H1 (cell line): Measurements from ENCODE around the gene ARL17A. TPM values are rescaled to one million over a fixed set of nuclear protein-coding genes. Genes with fewer than 3 reads are reported as not detected.
"Not testable (repeated sequence)": the region's sequence is repeated elsewhere in the genome, so short reads cannot be mapped to it uniquely, and the experiment has no call there.

Source experiments
- CTCF ChIA-PET: fragments of 300-600 bp; sonication (Branson Sonifier 250); formaldehyde crosslinking; loops from one replicate; lab custom pipeline; 2021; ENCODE audit not compliant: partially characterized antibody; lab: Charles Lee
- POLR2A ChIA-PET: fragments of 300-600 bp; sonication (Branson Sonifier 250); formaldehyde crosslinking; loops from one replicate; lab custom pipeline; 2021; ENCODE audit warnings: inconsistent platforms; ENCODE audit not compliant: partially characterized antibody; lab: Charles Lee
- DNase-seq, 2 experiments: peaks; one replicate each; pipeline versions ENCODE4 v3.0.0 to v3.0.0-alpha.2; 2010 to 2022; ENCODE audit warnings: low spot score in 2 of 2, low read depth in 1 of 2, mixed read lengths in 1 of 2
- FAIRE-seq: peaks from 2 replicates; lab custom pipeline; 2011; peaks lifted over from hg19 to GRCh38; lab: Jason Lieb, UNC
- H2AFZ ChIP-seq: 2 replicates; pipeline ENCODE4 v1.8.1; 2012; ENCODE audit warnings: low read length, inconsistent platforms
- H2AK5ac ChIP-seq: 2 replicates; pipeline ENCODE4 v1.6.1; 2013; ENCODE audit warnings: low read depth, low read length
- H2BK120ac ChIP-seq: replicated peaks from 2 replicates; pipeline ENCODE3; 2013; ENCODE audit warnings: low read depth, low read length, inconsistent platforms
- H2BK12ac ChIP-seq: 2 replicates; pipeline ENCODE4 v1.6.1; 2013; ENCODE audit warnings: low read depth, low read length
- H2BK15ac ChIP-seq: 2 replicates; pipeline ENCODE4 v1.6.1; 2013; ENCODE audit warnings: low read length
- H2BK20ac ChIP-seq: 2 replicates; pipeline ENCODE4 v1.6.1; 2013; ENCODE audit warnings: low read length
- H2BK5ac ChIP-seq: 2 replicates; pipeline ENCODE4 v1.6.1; 2013; ENCODE audit warnings: low read depth, low read length
- H3K14ac ChIP-seq: 2 replicates; pipeline ENCODE4 v1.6.1; 2013; ENCODE audit warnings: inconsistent platforms; ENCODE audit not compliant: insufficient read length
- H3K18ac ChIP-seq: 2 replicates; pipeline ENCODE4 v1.6.1; 2013; ENCODE audit warnings: low read length; ENCODE audit errors: extremely low read depth
- H3K23ac ChIP-seq: 2 replicates; pipeline ENCODE4 v1.6.1; 2013; ENCODE audit warnings: inconsistent platforms; ENCODE audit not compliant: insufficient read length
- H3K23me2 ChIP-seq: 2 replicates; pipeline ENCODE4 v1.6.1; 2013; ENCODE audit warnings: low read depth, low read length
- H3K27ac ChIP-seq: 2 replicates; pipeline ENCODE4 v1.6.1; 2011; ENCODE audit warnings: low read depth, low read length, inconsistent platforms
- H3K27me3 ChIP-seq, 4 experiments: replicated peaks in 1 of 4; 1 replicate in 1 of 4; 2 replicates in 3 of 4; pipeline versions ENCODE4 v1.6.1 to v1.8.1; 2011 to 2013; ENCODE audit warnings: low read length in 3 of 4, mild to moderate bottlenecking in 3 of 4, inconsistent platforms in 2 of 4, mixed read lengths in 2 of 4, moderate library complexity in 1 of 4; ENCODE audit not compliant: control insufficient read depth in 3 of 4, insufficient read depth in 3 of 4; ENCODE audit errors: extremely low read depth in 1 of 4
- H3K36me3 ChIP-seq, 4 experiments: 2 replicates each; pipeline versions ENCODE4 v1.6.1 to v1.8.1; 2011 to 2013; ENCODE audit warnings: mild to moderate bottlenecking in 4 of 4, low read length in 3 of 4, moderate library complexity in 2 of 4, control low read depth in 1 of 4, inconsistent platforms in 1 of 4; ENCODE audit not compliant: insufficient read depth in 4 of 4, control insufficient read depth in 2 of 4
- H3K4ac ChIP-seq: replicated peaks from 2 replicates; pipeline ENCODE3; 2013; ENCODE audit warnings: low read length, low read depth, mixed read lengths, inconsistent platforms; ENCODE audit not compliant: insufficient read length
- H3K4me1 ChIP-seq, 4 experiments: replicated peaks in 1 of 4; 1 replicate in 1 of 4; 2 replicates in 3 of 4; pipeline versions ENCODE4 v1.6.1 to v1.8.1; 2011 to 2013; ENCODE audit warnings: low read length in 3 of 4, inconsistent platforms in 2 of 4, mixed read lengths in 1 of 4; ENCODE audit not compliant: insufficient read depth in 4 of 4, control insufficient read depth in 3 of 4
- H3K4me2 ChIP-seq, 2 experiments: 2 replicates each; pipeline versions ENCODE4 v1.6.1 to v1.8.1; 2011 to 2013; ENCODE audit warnings: low read depth in 2 of 2, low read length in 2 of 2, control low read depth in 1 of 2, inconsistent platforms in 1 of 2, mild to moderate bottlenecking in 1 of 2; ENCODE audit not compliant: insufficient read depth in 1 of 2
- H3K4me3 ChIP-seq, 4 experiments: fragments of 200-600, 300-600 bp in 1 of 4; sonication (generic), shearing (Covaris generic), sonication (Bioruptor Twin) in 1 of 4; 2 replicates each; pipeline versions ENCODE4 v1.5.1 to v1.8.1; 2011 to 2016; ENCODE audit warnings: low read length in 4 of 4, low read depth in 3 of 4, control low read depth in 2 of 4, inconsistent platforms in 2 of 4, mild to moderate bottlenecking in 2 of 4, mixed read lengths in 1 of 4, moderate library complexity in 1 of 4; ENCODE audit not compliant: insufficient read depth in 2 of 4; ENCODE audit errors: extremely low read depth in 1 of 4
- H3K56ac ChIP-seq: replicated peaks from 2 replicates; pipeline ENCODE3; 2013; ENCODE audit warnings: low read depth, mild to moderate bottlenecking, mixed read lengths, low read length, inconsistent platforms; ENCODE audit not compliant: insufficient read length
- H3K79me1 ChIP-seq: 2 replicates; pipeline ENCODE4 v1.6.1; 2013; ENCODE audit warnings: low read depth, low read length, control low read depth
- H3K79me2 ChIP-seq, 2 experiments: 2 replicates each; pipeline versions ENCODE4 v1.6.1 to v1.8.1; 2012 to 2013; ENCODE audit warnings: low read length in 2 of 2, mild to moderate bottlenecking in 2 of 2, inconsistent platforms in 1 of 2; ENCODE audit not compliant: insufficient read depth in 2 of 2, control insufficient read depth in 1 of 2
- H3K9ac ChIP-seq, 4 experiments: replicated peaks in 1 of 4; 1 replicate in 1 of 4; 2 replicates in 3 of 4; pipeline versions ENCODE4 v1.6.1 to v1.8.1; 2011 to 2013; ENCODE audit warnings: low read depth in 3 of 4, low read length in 3 of 4, control low read depth in 2 of 4, mild to moderate bottlenecking in 2 of 4, moderate library complexity in 2 of 4, inconsistent platforms in 1 of 4; ENCODE audit errors: extremely low read depth in 1 of 4
- H3K9me3 ChIP-seq, 2 experiments: 2 replicates each; pipeline versions ENCODE4 v1.6.1 to v1.8.1; 2012 to 2013; ENCODE audit warnings: mild to moderate bottlenecking in 2 of 2, moderate library complexity in 2 of 2, control low read depth in 1 of 2, inconsistent platforms in 1 of 2, low read depth in 1 of 2, low read length in 1 of 2, mixed read lengths in 1 of 2; ENCODE audit not compliant: insufficient read depth in 2 of 2
- H4K20me1 ChIP-seq, 2 experiments: replicated peaks in 1 of 2; 2 replicates each; pipeline versions ENCODE3 to v1.8.1; 2011 to 2013; ENCODE audit warnings: inconsistent platforms in 2 of 2, low read length in 2 of 2, mild to moderate bottlenecking in 1 of 2; ENCODE audit not compliant: insufficient read depth in 2 of 2, control insufficient read depth in 1 of 2
- H4K5ac ChIP-seq: 2 replicates; pipeline ENCODE4 v1.6.1; 2013; ENCODE audit warnings: low read length, low read depth, mixed read lengths, inconsistent platforms; ENCODE audit not compliant: insufficient read length
- H4K8ac ChIP-seq: 2 replicates; pipeline ENCODE4 v1.8.0; 2013; ENCODE audit warnings: mild to moderate bottlenecking, moderate library complexity, low read length, inconsistent platforms; ENCODE audit not compliant: insufficient read depth; ENCODE audit errors: extremely low read depth
- H4K91ac ChIP-seq: replicated peaks from 2 replicates; pipeline ENCODE3; 2013; ENCODE audit warnings: low read length, mixed read lengths, inconsistent platforms; ENCODE audit not compliant: insufficient read length
- WGBS, 2 experiments: shearing (Covaris generic) in 1 of 2; methylation state at CpG; one replicate each; pipeline versions ENCODE4 v1.1.6 to v1.1.7; 2013 to 2015; ENCODE audit warnings: low lambda C conversion rate in 2 of 2, mixed read lengths in 2 of 2, inconsistent platforms in 1 of 2, low coverage in 1 of 2, missing lambda C conversion rate in 1 of 2; ENCODE audit not compliant: insufficient replicate concordance in 2 of 2, insufficient coverage in 1 of 2, insufficient read length in 1 of 2; ENCODE audit errors: extremely low coverage in 1 of 2, missing lambda C conversion rate in 1 of 2; 5-methylcytosine and 5-hydroxymethylcytosine counted together
- polyA plus RNA-seq, 7 experiments: library from polyadenylated mRNA; depleted of rRNA in 3 of 7; stranded (reverse) in 5 of 7; unstranded in 2 of 7; fragments of >200 nt in 5 of 7; fragments of 200-250 nt in 2 of 7; gene quantifications; 1 replicate in 5 of 7; 2 replicates in 1 of 7; 4 replicates in 1 of 7; pipeline versions ENCODE4 v1.2.1 to v1.2.3, GENCODE V29; 2011 to 2013; ENCODE audit warnings: missing spikeins in 2 of 7, mixed read lengths in 2 of 7
- total RNA-seq: library from RNA; stranded (reverse); fragmentation: NEBNext Ultra II Directional; extraction: Animal tissue kit (Norgen Biotek cat#: 25700); gene quantifications from 2 replicates; pipeline ENCODE4 v1.2.1, GENCODE V29; 2021

Gene ARL17A
- total and polyA plus RNA-seq, 2 of the 8 experiments (the other 6 are each of a cell fraction or from before 2014, with no cell fraction given), result 24.6 to 29.0 TPM

GRCh38 chr17:46613876-46614275 is 34.4 kb upstream of the ARL17A start:
- H3K4me3 ChIP-seq, H4K91ac ChIP-seq, H3K4me1 ChIP-seq, H3K79me1 ChIP-seq, FAIRE-seq, POLR2A ChIA-PET, H3K23ac ChIP-seq, H2AK5ac ChIP-seq, H3K9me3 ChIP-seq, H3K56ac ChIP-seq, H2BK5ac ChIP-seq, H3K14ac ChIP-seq, H3K18ac ChIP-seq, H2BK12ac ChIP-seq, H4K8ac ChIP-seq, H2BK20ac ChIP-seq, H3K4ac ChIP-seq, CTCF ChIA-PET, H3K27me3 ChIP-seq, H2BK15ac ChIP-seq, H3K36me3 ChIP-seq, H2BK120ac ChIP-seq, H2AFZ ChIP-seq, H3K79me2 ChIP-seq, H3K4me2 ChIP-seq, H3K9ac ChIP-seq, H3K27ac ChIP-seq, DNase-seq, H4K5ac ChIP-seq, H3K23me2 ChIP-seq, H4K20me1 ChIP-seq: not testable (repeated sequence)
- no CpG with 5 or more reads among the region's 1 CpG for WGBS, 2 experiments

GRCh38 chr17:46611304-46611703 is 31.8 kb upstream of the ARL17A start:
- H2BK120ac ChIP-seq, H4K20me1 ChIP-seq, H3K4ac ChIP-seq, H2BK20ac ChIP-seq, H3K23ac ChIP-seq, CTCF ChIA-PET, H3K18ac ChIP-seq, H3K56ac ChIP-seq, H2AFZ ChIP-seq, H3K79me2 ChIP-seq, H3K27ac ChIP-seq, DNase-seq, H3K79me1 ChIP-seq, H2BK12ac ChIP-seq, POLR2A ChIA-PET, H3K27me3 ChIP-seq, H4K5ac ChIP-seq, H3K14ac ChIP-seq, H2BK15ac ChIP-seq, H3K4me3 ChIP-seq, H4K91ac ChIP-seq, H2BK5ac ChIP-seq, H3K9me3 ChIP-seq, H4K8ac ChIP-seq, H3K9ac ChIP-seq, H3K23me2 ChIP-seq, H3K4me2 ChIP-seq, H3K4me1 ChIP-seq, H2AK5ac ChIP-seq, H3K36me3 ChIP-seq: not testable (repeated sequence)
- no CpG with 5 or more reads among the region's 2 CpGs for WGBS, 2 experiments
- peak; percentile 70 for FAIRE-seq
